Measurements from ENCODE around the gene BMP7.
A peak's percentile ranks its signal among the peaks of the same experiment; 100 is the strongest.

BMP7 gene

GRCh38 chr20:57213291-57213690 lies 53.1 kb downstream of the BMP7 start:
- DNase-seq, result no peak

GRCh38 chr20:57212534-57213276 lies 53.7 kb downstream of the BMP7 start:
- DNase-seq, result peak in 36 of 58 donors; percentile 6 to 84 (median 18)

- no peak for DNase-seq
These were observed 54.4 kb downstream of the BMP7 start for GRCh38 chr20:57211908-57212533.

DNA sequence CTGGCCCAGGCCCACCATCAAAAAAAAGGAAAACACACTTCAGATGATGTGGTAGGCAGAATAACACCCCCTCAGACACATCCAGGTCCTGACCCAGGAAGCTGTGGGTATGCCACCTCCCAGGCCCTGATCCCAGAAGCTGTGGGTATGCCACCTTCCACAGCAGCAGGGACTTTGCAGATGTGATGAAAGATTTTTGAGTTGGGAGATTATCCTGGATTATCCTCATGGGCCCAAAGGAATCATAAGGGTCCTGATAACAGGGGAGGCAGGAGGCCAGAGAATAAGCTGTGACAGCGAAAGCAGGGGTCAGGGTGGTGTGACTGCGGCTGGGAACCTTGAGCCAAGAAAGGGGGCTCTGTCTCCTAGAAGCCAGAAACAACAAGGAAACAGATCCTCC lies 55.0 kb downstream of the BMP7 start:
- DNase-seq, result no peak

GRCh38 chr20:57210911-57211280 lies 55.5 kb downstream of the BMP7 start:
- DNase-seq, result no peak

DNA sequence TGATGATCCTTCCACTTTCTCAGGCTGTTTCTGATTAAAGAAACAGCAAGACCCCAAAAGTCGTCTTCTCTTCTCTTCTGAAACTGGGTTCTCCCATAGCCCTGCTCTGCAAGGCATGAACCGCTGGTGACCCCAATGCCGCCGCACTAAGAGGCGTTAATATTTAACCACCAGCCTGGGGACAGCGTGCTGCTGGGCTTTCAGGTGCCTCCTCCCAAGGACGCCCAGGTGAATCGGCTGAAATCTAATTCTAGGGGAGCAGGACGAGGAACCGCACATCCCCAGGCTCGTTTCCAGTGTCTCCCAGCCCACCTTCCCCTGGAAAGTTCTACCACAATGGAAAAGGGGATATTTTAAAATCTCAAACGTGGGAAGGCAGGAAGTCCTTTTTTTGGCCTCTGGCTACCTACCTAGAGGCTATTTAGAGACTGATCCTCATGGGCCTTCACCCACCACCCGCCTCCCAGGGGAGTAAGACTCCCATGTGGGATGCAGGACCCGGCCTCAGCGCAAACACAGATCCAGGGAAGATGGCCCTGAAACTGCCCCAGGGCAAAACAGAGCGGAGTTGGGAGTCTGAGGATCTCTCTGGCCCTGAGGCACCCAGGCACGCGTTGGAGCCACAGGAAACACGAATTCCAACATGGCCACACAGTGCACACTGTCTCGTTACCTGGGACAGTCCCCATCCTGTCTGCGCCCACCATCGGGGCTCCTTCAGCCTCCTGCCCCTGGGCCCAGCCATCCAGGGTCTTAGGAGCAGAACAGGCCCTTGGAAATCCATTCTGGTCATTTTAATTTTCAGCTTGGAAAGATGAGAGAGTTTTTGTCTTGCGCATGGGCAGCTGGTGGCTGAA lies 56.2 kb downstream of the BMP7 start:
- DNase-seq, result no peak

- no peak for DNase-seq
These were observed 57.0 kb downstream of the BMP7 start for GRCh38 chr20:57209413-57209812.

DNA sequence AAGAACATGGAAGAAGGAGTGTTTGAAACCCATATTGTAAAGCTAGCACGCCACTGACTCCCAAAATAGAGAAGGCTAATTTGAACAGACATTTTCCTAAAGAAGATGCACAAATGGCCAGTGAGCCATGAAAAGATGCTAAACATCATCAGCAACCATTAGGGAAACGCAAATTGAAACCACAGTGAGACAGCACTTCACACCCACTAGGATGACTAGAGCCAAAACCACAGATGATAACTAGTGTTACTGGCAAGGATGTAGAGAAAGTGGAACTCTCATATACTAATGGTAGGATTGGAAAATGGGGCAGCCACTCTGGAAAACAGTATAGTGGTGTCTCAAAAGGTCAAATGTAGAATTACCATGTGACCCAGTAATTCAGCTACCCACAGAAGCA lies 58.2 kb downstream of the BMP7 start:
- no peak for DNase-seq

- DNase-seq, result no peak
These were observed 59.2 kb downstream of the BMP7 start for GRCh38 chr20:57207251-57207650.

DNA sequence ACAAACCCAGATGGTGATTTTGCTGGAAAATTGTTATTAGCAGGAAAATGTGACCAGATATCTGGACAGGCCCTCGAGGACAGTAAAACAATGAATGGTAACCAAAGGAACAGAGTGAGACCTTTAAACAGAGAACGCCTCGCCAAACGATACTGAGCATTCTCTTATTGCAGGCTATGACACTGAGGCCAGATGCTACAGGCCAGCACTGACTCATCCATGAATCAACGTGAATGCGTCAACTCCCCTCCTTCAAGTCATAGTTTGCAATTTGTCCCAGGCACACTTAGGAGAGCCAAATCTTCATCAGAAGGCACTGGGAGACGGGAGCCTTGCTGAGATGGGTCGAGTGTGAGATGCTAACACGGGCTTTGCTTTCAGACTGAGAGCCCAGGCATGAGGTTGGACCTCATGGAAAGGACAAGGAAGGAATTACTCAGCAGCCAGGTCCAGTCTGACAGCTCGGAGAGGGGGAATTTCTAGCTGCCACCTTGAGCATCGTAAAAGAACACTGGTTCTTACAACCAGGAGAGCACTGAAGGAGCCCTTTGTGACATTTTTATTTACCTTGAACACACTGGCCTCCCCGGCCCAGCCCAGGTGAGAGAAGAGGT lies 60.7 kb downstream of the BMP7 start:
- DNase-seq, result no peak

- no peak for DNase-seq
These were observed 62.5 kb downstream of the BMP7 start for GRCh38 chr20:57203986-57204385.

DNA sequence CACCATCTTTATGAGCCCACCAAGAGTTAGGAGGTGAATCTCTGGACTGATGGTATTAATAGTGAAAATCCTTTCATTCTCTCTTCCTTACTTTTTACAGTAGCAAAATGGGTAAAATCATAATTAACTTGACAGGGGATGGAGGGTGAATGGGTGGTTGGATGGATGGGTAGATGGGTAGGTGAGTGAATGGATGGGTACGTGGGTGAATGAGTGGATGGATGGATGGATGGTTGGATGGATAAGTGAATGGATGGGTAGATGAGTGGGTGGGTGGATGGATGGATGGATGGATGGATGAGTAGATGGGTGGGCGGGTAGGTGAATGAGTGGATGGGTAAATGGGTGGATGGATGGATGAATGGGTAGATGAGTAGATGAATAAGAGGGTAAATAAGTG lies 63.2 kb downstream of the BMP7 start:
- DNase-seq, result no peak

GRCh38 chr20:57202309-57202708 lies 64.1 kb downstream of the BMP7 start:
- DNase-seq, result no peak

- no peak for DNase-seq
These were observed 65.4 kb downstream of the BMP7 start for GRCh38 chr20:57200882-57201695.

GRCh38 chr20:57199656-57200405 lies 66.6 kb downstream of the BMP7 start:
- DNase-seq, result no peak

DNA sequence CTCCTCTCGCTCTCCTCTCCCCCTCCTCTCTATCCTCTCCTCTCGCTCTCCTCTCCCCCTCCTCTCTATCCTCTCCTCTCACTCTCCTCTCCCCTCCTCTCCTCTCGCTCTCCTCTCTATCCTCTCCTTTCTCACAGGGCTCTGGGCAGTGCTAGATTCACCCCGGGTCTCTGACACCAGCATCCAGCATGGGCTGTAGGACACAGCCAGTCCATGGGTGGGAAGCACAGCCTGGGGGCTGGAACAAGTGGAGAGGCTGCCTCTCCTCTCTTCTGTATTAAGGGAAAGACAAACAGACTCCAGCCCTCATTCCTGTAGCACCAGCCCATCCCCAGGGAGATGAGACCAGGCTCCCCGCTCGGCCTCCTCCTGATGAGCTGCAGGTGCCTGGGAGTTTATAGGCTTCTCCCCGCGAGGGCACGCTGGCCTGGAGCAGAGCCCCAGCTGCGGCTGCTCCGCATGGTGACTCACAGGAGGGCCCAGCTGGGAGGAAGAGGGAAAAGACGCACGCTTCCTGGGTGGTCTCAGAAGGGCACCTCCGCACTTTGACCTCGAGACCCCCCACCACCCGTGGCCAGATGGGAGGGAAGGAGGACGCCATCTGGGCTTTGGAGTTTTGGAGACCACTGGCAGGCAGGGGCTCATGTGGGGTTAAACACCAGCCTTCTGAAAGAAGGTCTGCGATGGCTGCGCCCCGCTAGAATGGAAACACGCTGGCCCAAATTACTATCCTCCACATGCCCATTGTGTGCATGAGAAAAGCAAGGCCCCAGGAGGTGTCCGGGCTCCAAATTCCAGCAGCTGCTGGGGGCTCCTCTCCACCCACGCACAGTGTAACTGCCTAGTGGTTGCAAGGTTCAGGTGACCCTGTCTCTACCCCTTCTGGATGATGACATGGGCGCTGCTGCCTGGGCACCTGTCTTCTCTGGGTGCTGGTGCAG lies 68.0 kb downstream of the BMP7 start:
- DNase-seq, result no peak

GRCh38 chr20:57197352-57198131 lies 68.9 kb downstream of the BMP7 start:
- DNase-seq, result no peak

- DNase-seq, result peak in 4 of 58 donors; percentile 3 to 28 (median 8)
These were observed 70.9 kb downstream of the BMP7 start for GRCh38 chr20:57195469-57196100.

Data from anterior cingulate cortex (tissue), 58 donors.